EL (cell line): ENCODE measurements around the gene OR8U1.
"Not testable (repeated sequence)": the region's sequence is repeated elsewhere in the genome, so short reads cannot be mapped to it uniquely, and the experiment has no call there.

Experiments used
- DNase-seq: peaks from one replicate; pipeline ENCODE4 v3.0.0-alpha.2; 2016

The OR8U1 gene

DNA sequence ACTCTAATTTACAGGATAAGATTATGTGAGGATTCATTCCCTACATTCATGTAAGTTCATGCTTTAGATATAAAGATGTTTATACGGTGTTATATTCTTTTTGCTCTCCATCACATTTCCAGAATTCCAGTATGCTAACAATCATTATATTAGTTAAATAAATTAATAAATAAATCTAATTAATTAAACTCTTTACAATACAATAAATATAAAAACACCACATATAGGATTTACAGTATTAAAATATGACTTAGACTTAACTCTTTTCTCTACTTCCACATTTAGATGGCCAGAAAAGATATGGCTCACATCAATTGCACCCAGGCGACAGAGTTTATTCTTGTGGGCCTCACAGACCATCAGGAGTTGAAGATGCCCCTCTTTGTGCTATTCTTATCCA, at the start of gene OR8U1:
Gene OR8U1, plus strand, starts transcription at position 301 of the 400 bp plus-strand sequence. Its CDS starts 0 bp downstream, at position 301.
- DNase-seq: no peak

GRCh38 chr11:56331861-56332491, 43.4 kb upstream of the OR8U1 start:
- no peak for DNase-seq

GRCh38 chr11:56333156-56333555, 42.3 kb upstream of the OR8U1 start:
- no peak for DNase-seq

GRCh38 chr11:56340289-56340688, 35.1 kb upstream of the OR8U1 start:
- DNase-seq: no peak

GRCh38 chr11:56345739-56346138, 29.7 kb upstream of the OR8U1 start, which contains the start of gene OR8K1:
TSS of gene OR8K1 (plus strand) at chr11:56346039. CDS start at chr11:56346039, 0 bp downstream.
- DNase-seq: no peak

DNA sequence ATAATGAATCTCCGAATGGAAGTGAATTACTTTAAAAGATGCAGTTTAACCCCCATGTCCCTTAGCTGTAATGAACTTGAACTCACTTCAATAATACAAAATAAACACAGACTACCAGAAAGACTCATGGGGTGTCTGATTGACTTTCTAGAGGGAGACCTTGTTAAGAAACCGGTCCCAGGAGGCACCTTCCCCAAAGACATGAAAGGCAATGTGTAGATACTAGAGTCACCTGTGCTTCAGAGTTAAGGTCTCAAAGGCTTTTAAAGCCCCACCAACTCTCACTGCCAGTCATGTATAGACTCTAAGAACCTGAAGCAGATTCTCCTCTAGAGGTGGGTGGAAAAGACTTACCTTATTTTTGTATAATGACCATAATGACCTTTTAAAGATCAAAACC, 21.4 kb upstream of the OR8U1 start, which contains the start of gene OR8J1:
Gene OR8J1, plus strand, starts transcription at position 301 of the 400 bp plus-strand sequence. CDS start 5,956 bp downstream, outside the sequence.
- DNase-seq: no peak

DNA sequence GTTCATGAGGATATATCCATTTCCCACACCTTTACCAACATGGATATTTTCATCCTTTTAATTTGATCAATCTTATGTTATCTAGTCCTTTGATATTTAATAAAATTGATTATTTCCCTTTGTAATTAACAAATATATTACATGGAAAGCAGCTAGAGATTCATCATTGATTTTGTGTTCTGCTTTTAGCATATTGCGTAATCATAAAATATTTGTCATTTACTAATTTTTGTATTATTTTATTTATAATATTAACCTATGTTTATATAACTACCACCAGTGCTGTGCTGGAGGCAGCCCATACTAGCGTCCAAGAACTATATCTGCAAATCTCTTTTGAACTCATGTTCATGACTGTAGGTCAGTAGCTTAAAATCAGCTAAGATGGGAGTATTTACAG, 4.7 kb downstream of the OR8U1 start:
- DNase-seq: no peak

DNA sequence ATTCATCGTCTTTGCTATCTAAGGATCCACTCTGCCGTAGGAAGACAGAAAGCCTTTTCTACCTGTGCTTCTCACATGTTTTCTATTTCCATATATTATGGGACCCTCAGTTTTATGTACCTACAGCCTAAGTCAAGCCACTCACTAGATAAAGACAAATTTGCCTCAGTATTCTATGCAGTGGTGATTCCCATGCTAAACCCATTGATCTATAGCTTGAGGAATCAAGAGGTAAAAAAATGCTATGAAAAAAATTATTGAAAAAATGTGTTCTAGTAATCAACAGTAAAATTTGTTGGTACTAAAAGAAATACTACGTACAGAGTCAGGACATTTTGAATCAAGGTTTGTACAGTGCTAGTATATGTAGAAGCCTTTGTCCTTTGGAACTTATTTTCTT, 19.0 kb downstream of the OR8U1 start:
- no peak for DNase-seq

GRCh38 chr11:56396047-56396446, 20.6 kb downstream of the OR8U1 start:
- DNase-seq: no peak

DNA sequence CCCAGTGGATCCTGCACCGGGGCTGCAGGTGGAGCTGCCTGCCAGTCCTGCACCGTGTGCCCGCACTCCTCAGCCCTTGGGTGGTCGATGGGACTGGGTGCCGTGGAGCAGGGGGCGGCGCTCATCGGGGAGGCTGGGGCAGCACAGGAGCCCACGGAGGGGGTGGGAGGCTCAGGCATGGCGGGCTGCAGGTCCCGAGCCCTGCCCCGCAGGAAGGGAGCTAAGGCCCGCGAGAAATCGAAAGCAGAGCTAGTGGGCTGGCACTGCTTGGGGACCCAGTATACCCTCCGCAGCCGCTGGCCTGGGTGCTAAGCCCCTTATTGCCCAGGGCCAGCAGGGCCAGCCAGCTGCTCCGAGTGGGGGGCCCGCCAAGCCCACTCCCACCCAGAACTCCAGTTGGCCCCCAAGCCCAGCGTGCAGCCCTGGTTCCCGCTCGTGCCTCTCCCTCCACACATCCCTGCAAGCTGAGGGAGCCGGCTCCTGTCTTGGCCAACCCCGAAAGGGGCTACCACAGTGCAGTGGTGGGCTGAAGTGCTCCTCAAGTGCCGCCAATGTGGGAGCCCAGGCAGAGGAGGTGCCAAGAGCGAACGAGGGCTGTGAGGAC, 26.5 kb downstream of the OR8U1 start:
- DNase-seq: not testable (repeated sequence)

DNA sequence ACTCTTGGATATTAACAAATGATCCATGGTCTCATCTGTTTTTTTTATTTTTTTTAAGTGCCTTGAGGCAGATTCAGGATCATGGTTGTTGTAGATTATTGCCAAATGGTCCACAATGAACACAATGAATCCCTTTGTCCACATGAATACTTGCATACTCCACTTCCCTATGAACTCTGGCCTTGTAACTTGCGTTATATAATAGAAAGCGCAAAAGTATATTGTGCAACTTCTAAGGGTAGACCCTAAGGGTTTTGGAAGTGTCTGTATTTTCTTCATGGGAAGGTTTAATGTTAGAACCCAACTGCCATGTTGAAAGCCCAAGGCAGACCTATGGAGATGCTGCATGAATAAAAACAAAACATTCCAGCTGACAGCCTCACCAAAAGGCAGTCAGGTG, 29.0 kb downstream of the OR8U1 start:
- DNase-seq: no peak

GRCh38 chr11:56410801-56411200, 35.4 kb downstream of the OR8U1 start:
- no peak for DNase-seq

GRCh38 chr11:56412396-56412795, 37.0 kb downstream of the OR8U1 start, which contains the start of gene OR5AL1:
TSS of gene OR5AL1 (plus strand) at chr11:56412696.
- no peak for DNase-seq
